SK-N-SH treated with all-trans-retinoic acid at 6 μM for 48 hours (cell line): Measurements from ENCODE around the gene TXNDC5.
A peak's percentile ranks its signal among the peaks of the same experiment; 100 is the strongest.

Experiments
- ATAC-seq: fragments of 200-7000 bp; cut with Tn5 transposase; 3 replicates; pipeline ENCODE4 v1.9.1; 2020; ENCODE audit warnings: mild to moderate bottlenecking, moderate library complexity
- ARNTL ChIP-seq: fragments of 450-650 bp; formaldehyde crosslinking; IDR thresholded peaks from 2 replicates; pipeline ENCODE4 v1.5.0; 2020; ENCODE audit warnings: low read depth, mild to moderate bottlenecking, moderate library complexity, borderline replicate concordance
- BACH2 ChIP-seq: fragments of 250-450 bp; sonication (Bioruptor Pico); IDR thresholded peaks from 2 replicates; pipeline ENCODE4 v1.9.0; 2021; ENCODE audit warnings: mild to moderate bottlenecking, borderline replicate concordance
- CREB5 ChIP-seq: fragments of 250-450 bp; sonication (Bioruptor Pico); IDR thresholded peaks from 2 replicates; pipeline ENCODE4 v1.5.1; 2020; ENCODE audit warnings: low read depth, mild to moderate bottlenecking, moderate library complexity
- CSDC2 ChIP-seq: fragments of 250-450 bp; sonication (Bioruptor Pico); IDR thresholded peaks from 2 replicates; pipeline ENCODE4 v1.5.0; 2020; ENCODE audit warnings: mild to moderate bottlenecking, moderate library complexity
- CSRNP3 ChIP-seq: fragments of 250-450 bp; sonication (Bioruptor Pico); IDR thresholded peaks from 2 replicates; pipeline ENCODE4 v1.5.1; 2021; ENCODE audit warnings: mild to moderate bottlenecking, moderate library complexity
- OSR1 ChIP-seq: fragments of 250-450 bp; sonication (Bioruptor Pico); IDR thresholded peaks from 2 replicates; pipeline ENCODE4 v1.8.0; 2022; ENCODE audit warnings: moderate library complexity, mild to moderate bottlenecking, inconsistent platforms
- PATZ1 ChIP-seq: fragments of 250-450 bp; sonication (Bioruptor Pico); IDR thresholded peaks from 2 replicates; pipeline ENCODE4 v1.8.0; 2020; ENCODE audit warnings: mild to moderate bottlenecking, moderate library complexity, borderline replicate concordance
- POU6F1 ChIP-seq: fragments of 250-450 bp; sonication (Bioruptor Pico); IDR thresholded peaks from 2 replicates; pipeline ENCODE4 v1.8.0; 2021; ENCODE audit warnings: low read depth, mild to moderate bottlenecking, moderate library complexity, borderline replicate concordance
- PPARA ChIP-seq: fragments of 250-450 bp; sonication (Bioruptor Pico); IDR thresholded peaks from 2 replicates; pipeline ENCODE4 v1.5.0; 2020; ENCODE audit warnings: mild to moderate bottlenecking, borderline replicate concordance
- SNAI2 ChIP-seq: fragments of 250-450 bp; sonication (Bioruptor Pico); IDR thresholded peaks from 2 replicates; pipeline ENCODE4 v1.5.0; 2020; ENCODE audit warnings: mild to moderate bottlenecking, moderate library complexity
- TSHZ2 ChIP-seq: fragments of 250-450 bp; sonication (Bioruptor Pico); IDR thresholded peaks from 2 replicates; pipeline ENCODE4 v1.5.0; 2020; ENCODE audit warnings: mild to moderate bottlenecking, moderate library complexity
- ZC3H10 ChIP-seq: fragments of 250-450 bp; sonication (Bioruptor Pico); IDR thresholded peaks from 2 replicates; pipeline ENCODE4 v1.5.1; 2021; ENCODE audit warnings: mild to moderate bottlenecking, moderate library complexity
- ZFP3 ChIP-seq: fragments of 250-450 bp; sonication (Bioruptor Pico); IDR thresholded peaks from 2 replicates; pipeline ENCODE4 v1.5.0; 2020; ENCODE audit warnings: mild to moderate bottlenecking, moderate library complexity
- ZFP30 ChIP-seq: fragments of 450-650 bp; formaldehyde crosslinking; IDR thresholded peaks from 2 replicates; pipeline ENCODE4 v1.5.0; 2022; ENCODE audit warnings: mild to moderate bottlenecking, moderate library complexity
- ZNF70 ChIP-seq: fragments of 450-650 bp; formaldehyde crosslinking; IDR thresholded peaks from 2 replicates; pipeline ENCODE4 v1.5.0; 2020; ENCODE audit warnings: mild to moderate bottlenecking, moderate library complexity
- ZNF8 ChIP-seq: fragments of 450-650 bp; formaldehyde crosslinking; IDR thresholded peaks from 2 replicates; pipeline ENCODE4 v1.5.0; 2020; ENCODE audit warnings: mild to moderate bottlenecking, moderate library complexity

The TXNDC5 gene

GRCh38 chr6:7909323-7910276, 988 bp downstream of the TXNDC5 start:
- TF ChIP-seq ZC3H10 (CRISPR knock-in tag), result no peak
- TF ChIP-seq ARNTL (CRISPR knock-in tag), result no peak
- no peak for TF ChIP-seq PPARA
- TF ChIP-seq SNAI2 (CRISPR knock-in tag), result no peak
- TF ChIP-seq TSHZ2 (CRISPR knock-in tag), result no peak
- TF ChIP-seq OSR1 (CRISPR knock-in tag), result no peak
- peak; percentile 77 for ATAC-seq

- no peak for ATAC-seq
- TF ChIP-seq ARNTL (CRISPR knock-in tag) (no peak), ZFP3 (CRISPR knock-in tag) (no peak), PPARA (no peak), BACH2 (CRISPR knock-in tag) (no peak), CSDC2 (CRISPR knock-in tag) (no peak), ZNF70 (no peak), TSHZ2 (CRISPR knock-in tag) (no peak)
Observed at GRCh38 chr6:7907159-7907558, 3.4 kb downstream of the TXNDC5 start.

GRCh38 chr6:7906741-7907140, 3.8 kb downstream of the TXNDC5 start:
- TF ChIP-seq ZFP3 (CRISPR knock-in tag) (no peak), PATZ1 (CRISPR knock-in tag) (no peak)
- no peak for ATAC-seq

- ATAC-seq, result no peak
- TF ChIP-seq ZNF8 (CRISPR knock-in tag), result no peak
- TF ChIP-seq ZFP3 (CRISPR knock-in tag), result no peak
- TF ChIP-seq POU6F1, result no peak
- no peak for TF ChIP-seq CREB5 (CRISPR knock-in tag)
- TF ChIP-seq ARNTL (CRISPR knock-in tag), result no peak
- no peak for TF ChIP-seq ZFP30
- TF ChIP-seq CSRNP3, result no peak
- TF ChIP-seq PPARA, result no peak
Observed at GRCh38 chr6:7905416-7905815, 5.2 kb downstream of the TXNDC5 start.
